IgD-negative memory B cell (primary cell): ENCODE results near the gene GPR156. TPM values are rescaled to one million over a fixed set of nuclear protein-coding genes. Genes with fewer than 3 reads are reported as not detected.

Experiments
- H3K27ac Mint-ChIP-seq, 3 donors: one replicate each; pipeline ENCODE4 v1.8.0; 2020 to 2022; ENCODE audit warnings: mild to moderate bottlenecking in 3 of 3, mixed read lengths in 3 of 3, moderate library complexity in 1 of 3
- H3K27me3 Mint-ChIP-seq: one replicate; pipeline ENCODE4 v1.8.0; 2021; ENCODE audit warnings: mixed read lengths
- H3K36me3 Mint-ChIP-seq: one replicate; pipeline ENCODE4 v1.8.0; 2020; ENCODE audit warnings: mild to moderate bottlenecking, mixed read lengths
- H3K4me1 Mint-ChIP-seq, 3 donors: one replicate each; pipeline ENCODE4 v1.8.0; 2020 to 2022; ENCODE audit warnings: mixed read lengths in 3 of 3, mild to moderate bottlenecking in 1 of 3
- H3K4me3 Mint-ChIP-seq, 4 donors: one replicate each; pipeline ENCODE4 v1.8.0; 2020 to 2022; ENCODE audit warnings: mild to moderate bottlenecking in 4 of 4, mixed read lengths in 4 of 4, moderate library complexity in 3 of 4
- H3K9me3 Mint-ChIP-seq, 3 donors: one replicate each; pipeline ENCODE4 v1.8.0; 2020 to 2021; ENCODE audit warnings: mixed read lengths in 3 of 3, mild to moderate bottlenecking in 1 of 3
- polyA plus RNA-seq: library from polyadenylated mRNA; unstranded; fragments of 300-500 nt; fragmentation: Illumina TruSeq; gene quantifications from one replicate; pipeline ENCODE4 v1.2.3, GENCODE V29; 2021

The GPR156 gene
- polyA plus RNA-seq, 1 donor from 2014 or later: not detected

- H3K36me3 Mint-ChIP-seq: peaks cover 2% of the 10 kb centered on the region
- H3K27me3 Mint-ChIP-seq: peaks cover 24% of the 10 kb centered on the region
- H3K4me1 Mint-ChIP-seq: peaks cover 0 to 4% (median 0%) of the 10 kb centered on the region in 3 donors
- no peak overlapping the region for H3K27ac Mint-ChIP-seq
- no peak overlapping the region for H3K4me3 Mint-ChIP-seq
- peaks cover 4 to 16% (median 12%) of the 10 kb centered on the region in 3 donors for H3K9me3 Mint-ChIP-seq
These were observed 4.6 kb upstream of the GPR156 start for GRCh38 chr3:120289636-120290035.

GRCh38 chr3:120286465-120286864 is 1.4 kb upstream of the GPR156 start:
- Mint-ChIP-seq H3K9me3 (peaks cover 0 to 7% (median 0%) of the 10 kb centered on the region in 3 donors), H3K27ac (no peak overlapping the region), H3K36me3 (peaks cover 1% of the 10 kb centered on the region), H3K4me1 (peaks cover 0 to 4% (median 0%) of the 10 kb centered on the region in 3 donors), H3K27me3 (peaks cover 31% of the 10 kb centered on the region), H3K4me3 (peak overlapping the region in 1 of 4 donors; percentile 59)

GRCh38 chr3:120285508-120285841 is 453 bp upstream of the GPR156 start:
- H3K4me3 Mint-ChIP-seq: no peak overlapping the region
- no peaks in the 10 kb centered on the region for H3K36me3 Mint-ChIP-seq
- peaks cover 0 to 5% (median 0%) of the 10 kb centered on the region in 3 donors for H3K9me3 Mint-ChIP-seq
- peaks cover 0 to 9% (median 0%) of the 10 kb centered on the region in 3 donors for H3K4me1 Mint-ChIP-seq
- no peak overlapping the region for H3K27ac Mint-ChIP-seq
- peaks cover 29% of the 10 kb centered on the region for H3K27me3 Mint-ChIP-seq

- H3K9me3 Mint-ChIP-seq: peaks cover 0 to 3% (median 0%) of the 10 kb centered on the region in 3 donors
- H3K4me3 Mint-ChIP-seq: no peak overlapping the region
- H3K36me3 Mint-ChIP-seq: no peaks in the 10 kb centered on the region
- H3K27me3 Mint-ChIP-seq: peaks cover 20% of the 10 kb centered on the region
- peaks cover 0 to 9% (median 0%) of the 10 kb centered on the region in 3 donors for H3K4me1 Mint-ChIP-seq
- no peak overlapping the region for H3K27ac Mint-ChIP-seq
These were observed 3.8 kb downstream of the GPR156 start for GRCh38 chr3:120281261-120281660.

GRCh38 chr3:120280566-120280965 is 4.5 kb downstream of the GPR156 start:
- Mint-ChIP-seq H3K4me1 (peaks cover 0 to 8% (median 0%) of the 10 kb centered on the region in 3 donors), H3K9me3 (peaks cover 0 to 3% (median 0%) of the 10 kb centered on the region in 3 donors), H3K4me3 (no peak overlapping the region), H3K27ac (no peak overlapping the region), H3K27me3 (peaks cover 14% of the 10 kb centered on the region), H3K36me3 (no peaks in the 10 kb centered on the region)

- Mint-ChIP-seq H3K4me1 (peaks cover 0 to 7% (median 0%) of the 10 kb centered on the region in 3 donors), H3K36me3 (no peaks in the 10 kb centered on the region), H3K27ac (no peak overlapping the region), H3K27me3 (peaks cover 13% of the 10 kb centered on the region), H3K4me3 (no peak overlapping the region), H3K9me3 (peaks cover 0 to 3% (median 0%) of the 10 kb centered on the region in 3 donors)
These were observed 5.0 kb downstream of the GPR156 start for GRCh38 chr3:120280026-120280425.

GRCh38 chr3:120276767-120277166 is 8.3 kb downstream of the GPR156 start:
- Mint-ChIP-seq H3K27me3 (peaks cover 3% of the 10 kb centered on the region), H3K4me3 (no peak overlapping the region), H3K4me1 (peaks cover 0 to 5% (median 0%) of the 10 kb centered on the region in 3 donors), H3K27ac (no peak overlapping the region), H3K9me3 (peaks cover 0 to 3% (median 0%) of the 10 kb centered on the region in 3 donors), H3K36me3 (no peaks in the 10 kb centered on the region)

GRCh38 chr3:120275618-120276017 is 9.4 kb downstream of the GPR156 start:
- Mint-ChIP-seq H3K9me3 (peaks cover 0 to 3% (median 0%) of the 10 kb centered on the region in 3 donors), H3K27ac (no peak overlapping the region), H3K27me3 (peaks cover 3% of the 10 kb centered on the region), H3K4me1 (peaks cover 0 to 1% (median 0%) of the 10 kb centered on the region in 3 donors), H3K36me3 (no peaks in the 10 kb centered on the region), H3K4me3 (no peak overlapping the region)

- H3K27ac Mint-ChIP-seq: no peak overlapping the region
- H3K9me3 Mint-ChIP-seq: peaks cover 0 to 3% (median 0%) of the 10 kb centered on the region in 3 donors
- H3K4me3 Mint-ChIP-seq: no peak overlapping the region
- peaks cover 6% of the 10 kb centered on the region for H3K27me3 Mint-ChIP-seq
- no peaks in the 10 kb centered on the region for H3K36me3 Mint-ChIP-seq
- no peaks in the 10 kb centered on the region for H3K4me1 Mint-ChIP-seq
These were observed 10.3 kb downstream of the GPR156 start for GRCh38 chr3:120274739-120275167.

- H3K9me3 Mint-ChIP-seq: peaks cover 0 to 2% (median 0%) of the 10 kb centered on the region in 3 donors
- H3K27me3 Mint-ChIP-seq: peaks cover 6% of the 10 kb centered on the region
- H3K36me3 Mint-ChIP-seq: no peaks in the 10 kb centered on the region
- H3K4me3 Mint-ChIP-seq: no peak overlapping the region
- no peaks in the 10 kb centered on the region for H3K4me1 Mint-ChIP-seq
- peak overlapping the region in 1 of 3 donors; percentile 82 for H3K27ac Mint-ChIP-seq
These were observed 12.7 kb downstream of the GPR156 start for GRCh38 chr3:120272286-120272685.

- Mint-ChIP-seq H3K4me3 (no peak overlapping the region), H3K27me3 (peaks cover 4% of the 10 kb centered on the region), H3K27ac (no peak overlapping the region)
These were observed 19.0 kb downstream of the GPR156 start for GRCh38 chr3:120265989-120266388.

GRCh38 chr3:120264963-120265362 is 20.1 kb downstream of the GPR156 start:
- Mint-ChIP-seq H3K4me1 (peaks cover 0 to 4% (median 0%) of the 10 kb centered on the region in 3 donors), H3K27ac (no peak overlapping the region), H3K4me3 (no peak overlapping the region), H3K9me3 (no peaks in the 10 kb centered on the region), H3K36me3 (peaks cover 2% of the 10 kb centered on the region), H3K27me3 (peaks cover 1% of the 10 kb centered on the region)

More at GRCh38 chr3:120265989-120266388, 19.0 kb downstream of the GPR156 start:
- Mint-ChIP-seq H3K36me3 (peaks cover 2% of the 10 kb centered on the region), H3K9me3 (no peaks in the 10 kb centered on the region), H3K4me1 (peaks cover 0 to 4% (median 0%) of the 10 kb centered on the region in 3 donors)

- H3K4me3 Mint-ChIP-seq: no peak overlapping the region
- H3K4me1 Mint-ChIP-seq: peaks cover 0 to 4% (median 0%) of the 10 kb centered on the region in 3 donors
- H3K36me3 Mint-ChIP-seq: peaks cover 2% of the 10 kb centered on the region
- no peaks in the 10 kb centered on the region for H3K9me3 Mint-ChIP-seq
- peaks cover 1% of the 10 kb centered on the region for H3K27me3 Mint-ChIP-seq
- H3K27ac Mint-ChIP-seq: no peak overlapping the region
These were observed 21.2 kb downstream of the GPR156 start for GRCh38 chr3:120263792-120264191.

- H3K4me1 Mint-ChIP-seq: no peaks in the 10 kb centered on the region
- no peak overlapping the region for H3K27ac Mint-ChIP-seq
- H3K4me3 Mint-ChIP-seq: peak overlapping the region in 1 of 4 donors; percentile 59
- no peaks in the 10 kb centered on the region for H3K27me3 Mint-ChIP-seq
- peaks cover 2% of the 10 kb centered on the region for H3K36me3 Mint-ChIP-seq
- H3K9me3 Mint-ChIP-seq: peaks cover 7 to 22% (median 8%) of the 10 kb centered on the region in 3 donors
These were observed 27.0 kb downstream of the GPR156 start for GRCh38 chr3:120258009-120258408.

- Mint-ChIP-seq H3K36me3 (no peaks in the 10 kb centered on the region), H3K27me3 (peaks cover 8% of the 10 kb centered on the region), H3K4me1 (no peaks in the 10 kb centered on the region), H3K27ac (no peak overlapping the region), H3K4me3 (no peak overlapping the region), H3K9me3 (no peaks in the 10 kb centered on the region)
These were observed 39.6 kb downstream of the GPR156 start for GRCh38 chr3:120245386-120245785.

GRCh38 chr3:120244834-120245225 is 40.2 kb downstream of the GPR156 start:
- Mint-ChIP-seq H3K4me3 (no peak overlapping the region), H3K27me3 (peaks cover 8% of the 10 kb centered on the region), H3K27ac (peak overlapping the region in 1 of 3 donors; percentile 64), H3K9me3 (no peaks in the 10 kb centered on the region), H3K36me3 (no peaks in the 10 kb centered on the region), H3K4me1 (no peaks in the 10 kb centered on the region)
